Adrenal gland (tissue), 5 donors: Measurements from ENCODE around the gene FBXO41.

Experiments used
- CTCF ChIP-seq, 6 experiments: fragments of 450-650 bp in 4 of 6; fragments of 200-600 bp in 2 of 6; sonication (generic) in 1 of 6; IDR thresholded peaks; 1 replicate in 5 of 6; 2 replicates in 1 of 6; pipeline versions ENCODE4 v1.5.1 to v1.8.0; 2016 to 2021; ENCODE audit warnings: antibody characterized with exemption in 6 of 6, mild to moderate bottlenecking in 2 of 6, moderate library complexity in 1 of 6
- POLR2A ChIP-seq, 2 donors: fragments of 450-650 bp; IDR thresholded peaks; one replicate each; pipeline ENCODE4 v1.6.1; 2017; ENCODE audit warnings: antibody characterized with exemption in 2 of 2, mild to moderate bottlenecking in 2 of 2, moderate library complexity in 1 of 2
- donor health status: DM: no; HTN: no; CAD: no.

- TF ChIP-seq CTCF (IDR thresholded peaks at IDR 0.05) (no peak), POLR2A (IDR thresholded peaks at IDR 0.05) (no peak)
These were observed 69.0 kb downstream of the FBXO41 start for GRCh38 chr2:73215254-73215653.
